BJ (cell line): ENCODE results near the gene ERBB4. TPM values are rescaled to one million over a fixed set of nuclear protein-coding genes. Genes with fewer than 3 reads are reported as not detected.

Experiments
- CTCF ChIA-PET: fragments of 350-600 bp; formaldehyde crosslinking; extraction: SDS; loops from one replicate; lab custom pipeline; 2021; ENCODE audit warnings: antibody characterized with exemption, inconsistent platforms; lab: Yijun Ruan, JAX
- POLR2A ChIA-PET: fragments of 300-600 bp; sonication (Branson Sonifier 250); formaldehyde crosslinking; extraction: SDS; loops from one replicate; lab custom pipeline; 2021; ENCODE audit warnings: antibody characterized with exemption; lab: Charles Lee
- DNase-seq: peaks from one replicate; pipeline ENCODE4 v3.0.0-alpha.2; 2011; ENCODE audit warnings: low read depth
- H3K27me3 ChIP-seq: 2 replicates; pipeline ENCODE4 v1.6.0; 2011; ENCODE audit warnings: low read length; ENCODE audit not compliant: control insufficient read depth, insufficient read depth
- H3K36me3 ChIP-seq: 2 replicates; pipeline ENCODE4 v1.5.1; 2011; ENCODE audit warnings: low read length; ENCODE audit not compliant: control insufficient read depth, insufficient read depth
- H3K4me3 ChIP-seq: 2 replicates; pipeline ENCODE4 v1.5.1; 2011; ENCODE audit warnings: low read depth, mild to moderate bottlenecking, control low read depth, low read length
- CTCF ChIP-seq: IDR thresholded peaks from 2 replicates; pipeline ENCODE4 v1.5.1; 2011; ENCODE audit warnings: low read depth, mild to moderate bottlenecking, control low read depth, inconsistent platforms, low read length, moderate library complexity; ENCODE audit not compliant: insufficient read depth
- polyA plus RNA-seq: library from polyadenylated mRNA; depleted of rRNA; stranded (reverse); fragments of >200 nt; gene quantifications from 2 replicates; pipeline ENCODE4 v1.2.3, GENCODE V29; 2011

The ERBB4 gene
- polyA plus RNA-seq, 1 experiment, result not detected

GRCh38 chr2:211413746-211414145 is 1124.9 kb downstream of the ERBB4 start:
- POLR2A ChIA-PET, result no interaction called here
- no peaks in the 10 kb centered on the region for H3K27me3 ChIP-seq
- DNase-seq, result no peak
- H3K36me3 ChIP-seq, result no peaks in the 10 kb centered on the region
- no peak for TF ChIP-seq CTCF
- no peak overlapping the region for H3K4me3 ChIP-seq
- CTCF ChIA-PET, result interaction anchor here (1.1 kb wide), 1 partner anchor 42 kb away, joined by 3 read pairs; no protein-coding TSS in a partner anchor

- TF ChIP-seq CTCF, result no peak
- no peak for DNase-seq
- ChIA-PET POLR2A (no interaction called here), CTCF (no interaction called here)
- H3K36me3 ChIP-seq, result no peaks in the 10 kb centered on the region
- H3K27me3 ChIP-seq, result no peaks in the 10 kb centered on the region
- no peak overlapping the region for H3K4me3 ChIP-seq
Measured at GRCh38 chr2:211408483-211408891, 1130.1 kb downstream of the ERBB4 start.

GRCh38 chr2:211407076-211407475 is 1131.5 kb downstream of the ERBB4 start:
- Histone ChIP-seq H3K27me3 (no peaks in the 10 kb centered on the region), H3K36me3 (no peaks in the 10 kb centered on the region), H3K4me3 (no peak overlapping the region)
- ChIA-PET POLR2A (no interaction called here), CTCF (no interaction called here)
- no peak for TF ChIP-seq CTCF
- no peak for DNase-seq

GRCh38 chr2:211405036-211405435 is 1133.6 kb downstream of the ERBB4 start:
- H3K4me3 ChIP-seq, result no peak overlapping the region
- CTCF ChIA-PET, result no interaction called here
- H3K36me3 ChIP-seq, result no peaks in the 10 kb centered on the region
- DNase-seq, result no peak
- no peak for TF ChIP-seq CTCF
- POLR2A ChIA-PET, result no interaction called here
- H3K27me3 ChIP-seq, result no peaks in the 10 kb centered on the region

GRCh38 chr2:211404098-211404497 is 1134.5 kb downstream of the ERBB4 start:
- Histone ChIP-seq H3K4me3 (no peak overlapping the region), H3K36me3 (no peaks in the 10 kb centered on the region), H3K27me3 (no peaks in the 10 kb centered on the region)
- no peak for TF ChIP-seq CTCF
- CTCF ChIA-PET, result interaction anchor here (0.6 kb wide), 1 partner anchor 113 kb away, joined by 3 read pairs; no protein-coding TSS in a partner anchor
- POLR2A ChIA-PET, result no interaction called here
- DNase-seq, result no peak
